ENCODE data around the gene TRPC1. TPM values are rescaled to one million over a fixed set of nuclear protein-coding genes. Genes with fewer than 3 reads are reported as not detected.
"Not testable (repeated sequence)": the region's sequence is repeated elsewhere in the genome, so short reads cannot be mapped to it uniquely, and the experiment has no call there.

Gene TRPC1
- total RNA-seq, 1 experiment from 2014 or later = 14.1 TPM

DNA sequence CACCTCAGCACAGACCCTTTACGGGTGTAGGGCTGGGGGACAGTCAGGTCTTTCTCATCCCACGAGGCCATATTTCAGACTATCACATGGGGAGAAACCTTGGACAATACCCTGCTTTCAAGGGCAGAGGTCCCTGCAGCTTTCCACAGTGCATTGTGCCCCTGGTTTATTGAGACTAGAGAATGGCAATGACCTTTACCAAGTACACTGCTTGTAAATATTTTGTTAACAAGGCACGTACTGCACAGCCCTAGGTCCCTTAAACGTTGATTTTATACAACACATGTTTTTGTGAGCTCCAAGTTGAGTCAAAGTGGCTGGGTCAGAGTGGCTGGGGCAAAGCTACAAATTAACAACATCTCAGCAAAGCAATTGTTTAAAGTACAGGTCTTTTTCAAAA, 28.8 kb downstream of the TRPC1 start:
- not testable (repeated sequence) for DNase-seq (ENCODE audit: low read depth)

DNA sequence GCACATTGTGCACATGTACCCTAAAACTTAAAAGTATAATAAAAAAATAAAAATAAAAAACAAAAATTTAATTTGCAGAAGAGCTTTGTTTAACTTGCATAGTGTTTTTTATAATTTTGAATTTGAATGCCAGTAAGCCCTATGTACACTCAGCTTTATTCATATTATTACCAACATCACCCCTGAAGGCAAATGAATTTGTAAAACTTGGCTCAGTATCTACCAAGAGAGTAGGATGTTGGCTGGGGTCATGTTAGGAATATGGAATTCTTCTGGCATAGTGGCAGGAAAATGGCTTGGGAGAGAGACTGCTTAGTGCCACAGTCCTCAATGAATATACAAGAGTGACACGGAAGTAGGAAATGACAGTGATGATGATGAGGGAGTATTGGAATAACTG, 30.7 kb downstream of the TRPC1 start:
- DNase-seq (ENCODE audit: low read depth) = no peak

DNA sequence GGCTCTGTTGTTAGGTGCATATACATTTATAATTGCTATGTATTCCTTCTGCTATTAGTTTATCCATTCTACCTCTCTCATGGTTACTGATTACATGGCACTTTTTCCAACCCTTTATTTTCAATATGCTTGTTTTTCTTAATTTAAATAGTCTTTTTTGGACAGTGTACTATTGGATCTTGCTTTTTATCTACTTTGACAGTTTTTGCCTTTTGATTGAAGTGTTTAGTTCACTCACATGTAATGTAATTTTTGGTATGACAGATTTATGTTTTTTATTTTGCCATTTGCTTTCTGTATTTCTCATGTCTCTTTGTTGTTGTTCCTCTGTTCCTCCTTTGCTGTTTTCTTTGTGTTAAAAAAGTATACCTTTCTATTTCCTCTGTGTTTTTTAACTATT, 44.5 kb downstream of the TRPC1 start:
- no peak for DNase-seq (ENCODE audit: low read depth)

DNA sequence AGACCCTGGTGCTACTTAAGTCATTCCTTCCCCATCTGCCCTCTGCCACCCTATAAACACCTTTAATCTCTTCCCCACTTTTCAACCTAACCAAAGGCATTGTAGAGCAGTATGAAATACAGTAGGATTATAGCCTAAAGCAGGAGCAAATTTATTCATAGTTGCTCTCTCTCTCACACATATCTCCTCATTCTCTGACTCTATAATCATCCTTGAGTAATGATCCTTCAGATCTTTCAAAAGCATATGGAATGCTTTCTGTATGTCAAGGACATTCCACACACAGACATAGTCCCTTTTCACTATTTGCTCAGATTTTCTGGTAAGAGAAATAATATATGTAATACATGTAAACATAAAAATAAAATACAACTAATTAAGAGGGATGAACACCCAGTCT, 54.1 kb downstream of the TRPC1 start:
- DNase-seq (ENCODE audit: low read depth) = no peak

DNA sequence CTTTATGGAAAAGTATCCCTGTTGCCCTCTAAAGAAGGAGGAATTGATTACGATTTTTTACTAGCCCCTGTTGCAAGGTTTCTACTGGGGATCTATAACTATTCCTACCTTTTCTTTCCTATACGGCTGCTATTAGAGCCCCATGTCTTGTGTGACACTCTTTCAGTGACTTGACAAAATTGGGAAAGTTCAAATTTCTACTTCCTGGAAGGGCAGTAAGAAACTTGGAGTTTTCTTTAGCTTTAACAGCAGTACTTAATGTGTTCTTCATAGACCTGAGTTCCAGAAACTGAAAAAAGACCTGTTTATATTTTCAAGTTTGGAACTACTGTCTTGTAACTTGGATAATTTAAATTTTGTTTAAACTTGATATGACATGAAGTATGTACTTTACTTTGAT, 54.7 kb downstream of the TRPC1 start:
- DNase-seq (ENCODE audit: low read depth) = no peak

DNA sequence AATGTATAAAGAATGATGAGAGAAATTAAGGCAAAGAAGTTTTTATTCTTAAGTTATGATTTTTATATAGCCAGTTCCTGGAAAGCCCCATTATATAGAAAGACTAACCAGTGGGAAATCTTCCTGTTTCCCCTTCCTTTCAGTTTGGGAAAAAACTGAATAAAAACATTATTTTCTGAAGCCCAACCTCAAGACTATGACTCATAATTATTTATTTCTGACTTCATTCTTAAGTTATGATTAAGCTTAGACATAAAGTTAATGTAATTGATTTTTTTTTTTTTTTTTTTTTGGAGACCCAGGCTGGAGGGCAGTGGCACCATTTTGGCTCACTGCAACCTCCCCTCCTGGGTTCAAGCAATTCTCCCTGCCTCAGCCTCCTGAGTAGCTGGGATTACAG, 55.8 kb downstream of the TRPC1 start:
- DNase-seq (ENCODE audit: low read depth) = no peak

DNA sequence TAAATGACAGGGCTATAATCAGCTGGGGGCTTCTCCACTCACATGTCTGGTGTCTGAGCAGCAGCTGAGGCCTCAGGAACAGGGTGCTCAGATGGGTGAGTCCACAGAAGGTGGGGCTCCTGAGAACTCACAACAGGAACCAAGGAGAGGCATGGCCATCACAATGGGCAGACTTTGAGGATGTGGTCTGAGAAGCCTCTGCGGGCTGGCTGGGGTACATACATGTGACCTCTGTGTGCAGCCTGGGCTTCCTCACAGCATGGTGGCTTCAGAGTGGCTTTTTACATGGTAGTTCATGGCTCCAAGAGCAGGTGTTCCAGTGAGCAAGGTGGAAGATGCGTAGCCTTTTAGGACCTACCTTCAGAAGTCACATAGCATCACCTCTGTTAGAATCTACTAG, 58.8 kb downstream of the TRPC1 start:
- DNase-seq (ENCODE audit: low read depth) = no peak

DNA sequence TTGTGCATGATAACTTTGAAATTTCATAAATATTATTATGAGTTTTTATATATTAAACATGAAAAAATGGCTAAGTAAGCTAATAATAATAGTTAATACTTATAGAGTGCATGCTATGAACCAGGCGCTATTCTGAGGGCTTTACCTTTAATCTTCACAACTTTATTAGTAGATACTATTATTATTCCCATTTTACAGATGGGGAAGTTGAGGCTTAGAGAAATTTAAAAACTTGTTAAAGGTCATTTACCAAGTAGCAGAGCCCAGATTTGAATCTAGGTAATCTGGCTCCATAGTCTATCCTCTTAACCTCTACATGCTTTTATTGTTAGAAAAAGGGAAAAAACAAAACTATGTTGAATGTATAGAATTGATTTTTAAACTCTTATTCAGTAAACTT, 60.4 kb downstream of the TRPC1 start:
- no peak for DNase-seq (ENCODE audit: low read depth)

DNA sequence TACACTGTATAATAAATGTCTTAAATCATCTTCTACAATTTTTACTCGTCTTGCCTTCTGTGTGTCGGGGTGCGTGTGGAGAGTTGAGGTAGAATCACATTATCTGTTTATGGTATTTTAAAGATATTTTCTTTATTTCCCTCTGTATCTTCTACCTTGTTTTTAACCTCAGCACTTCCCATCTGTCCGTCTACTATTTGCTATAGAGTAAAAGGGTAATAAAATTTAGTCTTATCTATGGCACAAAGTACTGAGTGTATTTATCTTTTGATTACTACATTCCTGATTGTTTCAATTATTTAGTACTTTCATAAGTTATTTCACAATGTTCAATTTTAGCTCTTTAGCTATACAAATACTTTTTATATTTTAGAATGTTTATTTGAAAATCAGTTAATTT, 62.2 kb downstream of the TRPC1 start:
- no peak for DNase-seq (ENCODE audit: low read depth)

DNA sequence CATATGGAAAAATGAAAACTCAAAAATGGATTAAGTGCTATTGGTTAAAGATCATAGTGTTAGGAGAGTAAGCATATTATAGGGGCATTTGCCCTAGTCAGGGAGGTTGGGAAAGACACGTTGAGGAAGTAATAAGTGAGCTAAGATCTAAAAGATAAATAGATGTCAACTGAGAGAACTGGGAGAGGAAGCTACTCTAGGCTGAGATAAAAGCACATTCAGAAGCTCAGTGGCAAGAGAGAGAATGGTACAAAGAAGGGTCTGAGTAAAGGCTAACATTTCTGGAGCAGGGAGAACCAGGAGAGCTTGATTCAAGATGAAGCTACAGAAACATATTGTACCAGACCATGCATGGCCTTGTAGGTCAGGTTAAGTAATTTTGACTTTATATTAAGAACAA, 63.9 kb downstream of the TRPC1 start:
- no peak for DNase-seq (ENCODE audit: low read depth)

DNA sequence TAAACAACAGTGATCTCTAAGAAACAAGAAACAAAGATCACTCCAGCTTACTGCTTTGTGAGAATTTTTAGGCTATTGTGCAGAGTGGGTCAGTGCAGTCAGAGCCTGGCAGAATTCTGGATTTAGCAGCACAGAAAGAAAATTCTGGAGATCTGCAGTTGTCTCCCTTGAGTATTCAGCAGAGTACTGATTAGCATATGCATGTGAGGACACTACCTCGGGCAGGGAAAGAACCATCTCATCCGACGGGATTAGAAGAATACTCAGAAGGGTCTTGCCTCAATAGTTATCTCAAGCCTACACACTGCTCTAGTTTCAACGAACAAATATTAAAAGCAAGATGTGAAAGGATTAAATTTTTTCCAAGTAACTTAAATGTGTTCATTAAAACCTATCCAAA, 70.7 kb downstream of the TRPC1 start:
- DNase-seq (ENCODE audit: low read depth) = no peak

DNA sequence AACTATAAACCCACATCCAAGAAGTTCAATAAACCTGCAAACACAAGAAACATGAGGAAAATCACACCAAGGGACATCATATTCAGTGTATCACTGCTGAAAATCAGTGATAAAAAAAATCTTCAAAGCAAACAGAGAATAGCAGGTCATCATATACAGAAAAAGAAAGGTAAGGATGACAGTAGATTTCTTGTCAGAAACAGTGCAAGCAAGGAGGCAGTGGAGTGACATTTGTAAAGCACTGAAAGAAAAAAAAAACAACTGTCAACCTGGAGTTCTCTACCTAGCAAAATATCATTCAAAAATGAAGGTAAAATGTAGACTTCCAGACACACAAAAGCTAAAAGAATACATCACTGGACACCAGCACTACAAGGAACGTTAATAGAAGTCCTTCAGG, 71.5 kb downstream of the TRPC1 start:
- no peak for DNase-seq (ENCODE audit: low read depth)

DNA sequence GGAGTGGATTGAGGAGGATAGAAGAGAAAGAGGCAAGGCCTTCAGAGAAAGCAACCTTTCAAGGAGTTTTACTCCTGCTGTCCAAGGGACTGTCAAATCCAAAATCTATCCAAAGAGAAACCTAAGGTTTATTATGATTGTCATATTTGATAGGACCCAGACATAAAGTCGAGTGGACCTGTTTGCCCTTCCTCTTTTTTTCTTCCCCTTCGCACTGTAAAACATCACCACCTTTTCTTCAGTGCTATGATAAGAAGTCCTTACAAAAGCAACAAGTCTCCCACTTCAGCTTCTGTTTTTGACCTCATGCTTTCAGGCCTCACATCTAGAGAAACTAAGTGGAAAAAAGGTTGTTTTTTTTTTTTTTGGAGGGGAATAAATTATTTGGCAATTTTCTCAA, 73.0 kb downstream of the TRPC1 start:
- no peak for DNase-seq (ENCODE audit: low read depth)

DNA sequence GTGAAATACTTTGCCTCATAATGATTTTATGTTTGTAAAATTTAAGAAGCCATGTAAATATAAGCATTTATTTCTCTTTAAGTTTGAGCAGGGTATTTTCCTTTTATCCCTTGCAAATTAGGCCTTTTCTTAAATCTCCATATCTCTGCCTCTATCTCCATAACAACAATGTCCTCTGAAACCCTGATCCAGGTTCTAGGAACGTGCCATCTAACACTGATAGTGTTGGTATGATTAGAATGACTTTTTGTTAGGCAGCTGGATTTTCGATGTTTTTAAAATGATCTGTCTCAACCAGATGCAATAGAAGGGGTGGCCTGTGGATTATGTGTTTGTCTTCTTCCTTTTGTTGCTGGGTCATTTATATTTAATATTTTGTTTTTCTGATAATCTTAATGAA, 77.9 kb downstream of the TRPC1 start:
- no peak for DNase-seq (ENCODE audit: low read depth)

DNA sequence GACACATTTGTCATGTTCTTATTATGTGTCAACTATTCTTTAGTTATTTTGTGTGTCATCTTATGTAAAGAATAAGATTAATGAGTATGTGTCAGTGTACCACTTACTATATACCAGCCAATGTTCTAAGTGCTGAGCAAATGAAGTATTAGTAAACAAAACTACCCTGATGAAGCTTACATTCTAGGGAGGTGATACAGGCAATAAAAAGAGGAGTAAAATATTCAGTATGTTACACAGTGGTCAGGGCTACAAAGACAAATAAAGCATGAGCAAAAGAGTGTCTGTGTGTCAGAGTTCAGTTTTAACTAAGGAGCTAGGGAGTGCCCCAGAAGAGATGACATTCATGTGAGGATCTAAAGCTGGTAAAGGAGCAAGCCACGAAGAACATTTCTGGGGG, 79.1 kb downstream of the TRPC1 start:
- DNase-seq (ENCODE audit: low read depth) = no peak

DNA sequence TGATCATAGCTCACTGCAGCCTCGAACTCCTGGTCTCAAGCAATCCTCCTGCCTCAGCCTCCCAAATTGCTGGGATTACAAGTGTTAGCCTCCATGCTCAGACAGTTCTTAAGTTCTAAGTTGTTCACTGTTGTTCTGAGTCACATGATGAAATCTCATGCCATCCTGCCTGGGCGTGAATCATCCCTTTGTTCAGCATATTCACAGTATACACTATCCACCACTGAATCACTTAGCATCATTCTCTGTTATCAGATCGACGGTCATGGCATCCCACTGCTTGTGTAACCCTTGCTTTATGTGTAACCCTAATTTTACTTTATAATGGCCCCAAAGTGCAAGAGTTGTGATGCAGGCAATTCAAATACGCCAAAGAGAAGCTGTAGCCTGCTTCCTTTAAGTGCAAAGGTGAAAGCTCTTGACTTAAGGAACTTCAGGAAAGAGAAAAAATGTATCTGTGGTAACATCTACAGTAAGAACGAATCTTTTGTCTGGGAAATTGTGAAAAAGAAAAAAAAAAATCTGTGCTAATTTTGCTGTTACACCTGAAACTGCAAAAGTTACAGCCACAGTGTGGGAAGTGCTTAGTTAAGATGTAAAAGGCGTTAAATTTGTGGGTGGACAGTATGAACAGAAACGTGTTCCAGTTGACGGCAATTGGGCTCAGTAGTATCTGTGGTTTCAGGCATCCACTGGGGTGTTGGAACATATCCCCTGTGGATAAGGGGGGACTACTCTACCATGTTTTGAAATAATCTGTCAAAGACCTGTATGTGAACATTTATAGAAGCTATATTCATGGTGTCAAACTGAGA, 84.5 kb downstream of the TRPC1 start:
- DNase-seq (ENCODE audit: low read depth) = peak; percentile 84

DNA sequence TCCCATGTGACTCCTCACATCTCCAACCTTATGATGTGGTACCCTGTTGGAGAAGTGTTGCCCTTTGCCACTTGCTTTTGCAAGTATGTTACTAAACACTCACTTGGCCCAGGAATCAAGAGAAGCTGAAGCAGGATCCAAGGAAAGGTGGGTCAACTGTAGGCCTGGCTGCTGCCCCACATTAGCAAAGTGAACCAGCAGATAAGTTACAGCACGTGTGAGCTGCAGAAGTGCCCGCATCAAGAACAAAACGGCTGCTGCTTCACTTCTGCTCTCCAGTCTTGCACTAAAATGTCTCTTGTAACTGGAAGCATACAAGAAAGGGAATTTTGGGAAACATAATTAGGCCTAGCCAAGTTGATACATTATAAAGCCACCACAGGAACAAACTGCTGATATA, 85.4 kb downstream of the TRPC1 start:
- no peak for DNase-seq (ENCODE audit: low read depth)

DNA sequence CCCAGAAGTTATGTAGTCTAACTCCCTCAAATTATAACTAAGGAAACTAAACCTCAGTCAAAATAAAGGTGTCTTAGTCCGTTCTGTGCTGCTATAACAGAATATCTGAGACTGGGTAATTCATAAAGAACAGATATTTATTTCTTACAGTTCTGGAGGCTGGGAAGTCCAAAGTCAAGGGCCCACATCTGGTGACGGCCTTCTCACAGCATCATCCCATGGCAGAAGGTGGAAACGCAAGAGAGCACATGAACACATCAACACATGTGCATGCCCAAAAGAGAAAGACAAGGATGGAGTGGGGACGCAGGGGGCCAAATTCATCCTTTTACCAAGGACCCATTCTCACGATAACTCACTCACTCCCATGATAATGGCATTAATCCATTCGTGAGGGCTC, 92.0 kb downstream of the TRPC1 start:
- DNase-seq (ENCODE audit: low read depth) = no peak

DNA sequence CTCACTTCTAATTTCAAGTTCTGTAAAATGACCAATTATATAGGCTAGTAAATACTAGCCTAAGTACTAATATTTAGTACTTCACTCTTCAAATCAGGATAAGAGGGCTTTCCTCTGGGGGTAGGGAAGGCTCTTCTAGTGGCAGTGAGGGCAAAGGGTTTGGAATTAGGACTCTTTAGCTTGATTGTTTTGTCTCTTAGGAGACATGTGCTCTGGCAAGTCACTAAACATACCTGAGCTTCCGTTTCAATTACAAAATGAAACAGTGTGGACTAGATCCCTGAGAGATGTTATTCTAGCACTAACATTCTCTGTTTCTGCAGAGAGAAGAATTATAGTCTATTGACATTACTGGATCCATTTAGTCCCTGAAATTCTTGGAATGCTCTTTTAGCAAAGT, 93.5 kb downstream of the TRPC1 start:
- no peak for DNase-seq (ENCODE audit: low read depth)

DNA sequence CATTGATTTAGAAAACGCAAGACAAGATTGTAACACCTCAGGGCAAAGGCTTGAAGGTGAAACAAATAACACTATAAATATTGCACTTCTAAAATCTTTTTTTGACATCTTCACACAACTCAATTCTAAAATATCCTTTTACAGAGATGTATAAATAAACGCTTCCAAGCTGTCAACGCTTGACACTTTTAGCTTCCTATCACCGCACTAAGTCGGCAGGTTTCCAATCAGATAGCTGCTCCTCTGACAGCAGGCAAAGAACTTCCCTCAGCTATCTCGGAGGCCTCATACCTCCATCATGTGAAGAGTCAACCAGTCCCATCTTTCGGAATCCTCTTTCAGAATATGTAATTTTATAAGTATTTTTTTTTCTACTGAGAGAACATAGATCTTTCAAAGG, 94.1 kb downstream of the TRPC1 start:
- DNase-seq (ENCODE audit: low read depth) = no peak

DNA sequence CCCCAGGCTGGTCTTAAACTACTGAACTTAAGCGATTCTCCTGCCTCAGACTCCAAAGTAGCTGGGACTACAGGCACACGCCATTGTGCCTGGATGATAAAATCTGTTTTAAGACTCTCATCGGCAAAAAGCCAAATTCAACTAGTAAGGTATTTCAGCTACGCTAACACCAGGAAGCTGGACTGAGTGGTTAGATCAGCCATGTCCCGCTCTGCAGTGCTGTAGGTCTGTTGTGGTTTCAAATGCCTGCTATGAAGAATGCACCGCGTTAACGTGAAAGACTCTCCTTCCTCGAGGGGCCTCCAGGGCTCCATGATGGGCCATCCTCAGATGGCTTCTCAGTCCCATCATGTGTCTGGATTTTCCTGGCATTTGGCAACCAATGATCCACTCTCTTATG, 94.8 kb downstream of the TRPC1 start:
- no peak for DNase-seq (ENCODE audit: low read depth)

DNA sequence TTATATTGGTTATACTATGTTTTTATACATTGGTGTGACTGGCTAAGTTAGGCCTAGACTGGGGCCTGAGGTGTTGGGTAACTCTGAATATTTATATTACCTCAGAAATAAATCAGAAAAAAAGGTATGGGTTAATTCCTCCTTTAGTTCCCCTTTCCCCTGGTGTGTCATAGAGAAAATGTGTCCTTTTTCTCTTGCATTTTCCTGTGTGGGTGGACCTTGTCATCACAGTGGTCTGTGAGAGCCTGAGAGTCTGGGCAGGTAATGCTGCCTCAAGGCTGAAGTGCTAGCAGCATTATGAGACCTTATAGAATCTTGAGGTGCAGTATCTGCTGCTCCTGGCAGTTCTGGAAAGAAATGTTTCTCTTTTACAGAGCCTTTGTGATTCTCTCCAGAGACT, 95.3 kb downstream of the TRPC1 start:
- DNase-seq (ENCODE audit: low read depth) = no peak

DNA sequence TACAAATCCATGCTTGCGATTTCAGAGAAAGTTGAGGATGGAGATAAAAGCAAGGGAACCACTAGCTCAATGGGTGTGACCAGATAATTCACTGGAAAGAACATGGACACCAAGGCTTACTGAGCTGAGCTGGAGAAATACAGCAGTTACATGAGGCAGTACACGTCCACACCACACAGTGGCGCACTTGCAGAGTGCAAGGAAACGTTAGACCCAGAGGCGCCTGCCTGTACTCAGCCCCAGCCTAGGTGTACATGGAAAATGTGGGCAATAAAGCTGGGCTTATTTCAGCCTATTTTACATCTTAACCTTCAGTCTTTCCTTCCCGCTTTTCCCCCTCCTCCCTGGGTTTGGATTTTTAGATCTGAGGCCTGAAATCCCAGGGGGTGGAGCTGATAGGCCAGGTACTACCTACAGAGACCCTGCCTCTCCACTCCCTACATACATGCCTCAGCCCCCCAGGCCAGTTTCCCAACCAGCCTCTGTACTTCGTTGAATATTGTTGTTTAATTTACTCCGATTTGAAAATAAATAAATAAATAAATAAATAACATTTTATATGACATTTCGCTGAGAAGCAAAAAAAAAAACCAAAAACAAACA, 105.0 kb downstream of the TRPC1 start:
- peak; percentile 83 for DNase-seq (ENCODE audit: low read depth)

DNA sequence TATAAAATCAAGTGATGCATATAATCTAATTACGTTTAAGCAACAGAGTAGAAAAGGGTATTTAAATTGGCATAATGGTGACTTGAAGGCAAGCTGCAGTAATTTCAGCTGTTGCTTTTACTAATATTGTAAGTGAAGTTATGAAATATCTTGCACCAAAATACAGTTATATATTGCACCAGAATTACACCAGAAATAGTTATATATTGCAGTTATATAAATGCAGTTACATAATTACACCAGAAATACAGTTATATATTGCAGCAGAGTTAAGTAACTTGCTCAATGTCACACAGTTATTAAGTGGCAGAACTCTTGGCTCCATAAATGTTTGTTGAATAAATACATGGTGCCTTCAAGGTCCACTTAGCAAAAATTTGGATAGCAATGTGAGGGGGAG, 113.7 kb downstream of the TRPC1 start:
- DNase-seq (ENCODE audit: low read depth) = no peak
